Adrenal gland (tissue), 12 donors: ENCODE measurements around the gene ACADM. TPM values are rescaled to one million over a fixed set of nuclear protein-coding genes. Genes with fewer than 3 reads are reported as not detected.

Source experiments
- DNase-seq, 7 donors: peaks; one replicate each; pipeline ENCODE4 v3.0.0-alpha.2; 2019 to 2020
- H3K27ac ChIP-seq, 5 donors: fragments of 200-600 bp; sonication (generic) in 4 of 5; 1 replicate in 3 of 5; 2 replicates in 2 of 5; pipeline versions ENCODE4 v1.5.1 to v1.8.0; 2016 to 2020; ENCODE audit warnings: mild to moderate bottlenecking in 1 of 5
- H3K27me3 ChIP-seq: fragments of 200-600 bp; 2 replicates; pipeline ENCODE4 v1.8.0; 2021
- H3K36me3 ChIP-seq, 2 donors: fragments of 200-600 bp; replicated peaks in 1 of 2; 1 replicate in 1 of 2; 2 replicates in 1 of 2; pipeline versions ENCODE4 v1.5.1 to v1.8.0; 2018 to 2022
- H3K4me1 ChIP-seq, 2 donors: fragments of 200-600 bp; replicated peaks in 1 of 2; 1 replicate in 1 of 2; 2 replicates in 1 of 2; pipeline versions ENCODE4 v1.5.1 to v1.8.0; 2018 to 2021
- H3K4me3 ChIP-seq, 4 donors: fragments of 200-600 bp; sonication (generic) in 3 of 4; one replicate each; pipeline ENCODE4 v1.5.1; 2016 to 2018
- H3K9me3 ChIP-seq, 3 donors: fragments of 200-600 bp; sonication (generic) in 1 of 3; replicated peaks in 1 of 3; 1 replicate in 2 of 3; 2 replicates in 1 of 3; pipeline versions ENCODE4 v1.5.1 to v1.8.0; 2016 to 2021
- POLR2A ChIP-seq, 2 donors: fragments of 450-650 bp; IDR thresholded peaks; one replicate each; pipeline ENCODE4 v1.6.1; 2017; ENCODE audit warnings: antibody characterized with exemption in 2 of 2, mild to moderate bottlenecking in 2 of 2, moderate library complexity in 1 of 2
- WGBS, 4 donors: extraction: QIAGEN DNeasy Blood & Tissue Kit in 2 of 4; methylation state at CpG; one replicate each; pipeline versions ENCODE4 v1.1.5 to v1.1.7; 2013 to 2017; 5-methylcytosine and 5-hydroxymethylcytosine counted together
- intact Hi-C, 2 donors: fragments of 100-400 bp; cut with DNase I; formaldehyde crosslinking; loops; one replicate each; pipeline versions ENCODE4 v1.14.1 to v1.15.0; 2022 to 2023
- polyA plus RNA-seq, 3 donors: library from polyadenylated mRNA; stranded (reverse); fragments of 200-250 nt in 2 of 3; fragments of 350-450 nt in 1 of 3; fragmentation: Illumina TruSeq in 1 of 3; extraction: RNeasy Lipid Tissue Mini Kit (QIAGEN cat#74804) in 1 of 3; gene quantifications; one replicate each; pipeline ENCODE4 v1.2.3, GENCODE V29; 2013 to 2014
- total RNA-seq, 9 donors: library from RNA; depleted of rRNA in 4 of 9; stranded (reverse); fragments of >200 nt in 4 of 9; fragments of 120-200 nt in 1 of 9; fragmentation: NEBNext Ultra II Directional in 1 of 9; extraction: Animal tissue kit (Norgen Biotek cat#: 25700) in 1 of 9; gene quantifications; one replicate each; pipeline versions ENCODE4 v1.1.0 to v1.2.4, GENCODE V29; 2013 to 2023
- TF ChIP-seq, protein P1 (sequence below), 6 experiments: fragments of 450-650 bp in 4 of 6; fragments of 200-600 bp in 2 of 6; sonication (generic) in 1 of 6; IDR thresholded peaks; 1 replicate in 5 of 6; 2 replicates in 1 of 6; pipeline versions ENCODE4 v1.5.1 to v1.8.0; 2016 to 2021; ENCODE audit warnings: antibody characterized with exemption in 6 of 6, mild to moderate bottlenecking in 2 of 6, moderate library complexity in 1 of 6
- donor health status: healthy with polysubstance abuse.
- donor health status: Bipolar disorder and iron deficiency.
- donor health status: DM: yes; HTN: yes; CAD: no.
- donor health status: DM: no; HTN: no; CAD: no.
- donor health status: DM: no; HTN: no; CAD: no.
- donor health status: DM: yes; HTN: yes; CAD: no.

ACADM gene
- total and polyA plus RNA-seq, 12 donors: 23.1 to 208 (median 101) TPM

DNA sequence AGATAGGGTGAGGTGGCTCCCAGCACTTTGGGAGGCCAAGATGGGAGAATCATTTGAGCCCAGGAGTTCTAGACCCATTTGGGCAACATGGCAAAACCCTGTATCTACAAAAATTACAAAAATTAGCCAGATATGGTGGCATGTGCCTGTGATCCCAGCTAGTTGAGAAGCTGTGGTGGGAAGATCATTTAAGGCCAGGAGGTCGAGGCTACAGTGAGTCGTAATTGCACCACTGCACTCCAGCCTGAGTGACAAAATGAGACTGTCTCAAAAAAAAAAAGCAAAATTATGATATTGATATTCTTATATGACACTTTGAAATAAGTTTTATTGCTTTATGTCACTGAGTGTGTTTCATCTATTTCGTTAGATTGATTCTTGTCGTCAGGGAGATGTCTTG lies 7.4 kb downstream of the ACADM start:
- no peak for DNase-seq
- TF ChIP-seq POLR2A (IDR thresholded peaks at IDR 0.05): no peak
- no peaks in the 10 kb centered on the region for H3K27me3 ChIP-seq
- intact Hi-C loops: no loop called here
- H3K4me3 ChIP-seq: no peak overlapping the region
- H3K36me3 ChIP-seq: peaks cover 0 to 32% of the 10 kb centered on the region in 2 donors
- H3K27ac ChIP-seq: no peak overlapping the region
- H3K9me3 ChIP-seq: no peaks in the 10 kb centered on the region
- H3K4me1 ChIP-seq: peaks cover 0 to 1% of the 10 kb centered on the region in 2 donors
- WGBS, 4 donors: 80 to 89% (median 84%) methylated on average over 4 of the region's 4 CpGs

DNA sequence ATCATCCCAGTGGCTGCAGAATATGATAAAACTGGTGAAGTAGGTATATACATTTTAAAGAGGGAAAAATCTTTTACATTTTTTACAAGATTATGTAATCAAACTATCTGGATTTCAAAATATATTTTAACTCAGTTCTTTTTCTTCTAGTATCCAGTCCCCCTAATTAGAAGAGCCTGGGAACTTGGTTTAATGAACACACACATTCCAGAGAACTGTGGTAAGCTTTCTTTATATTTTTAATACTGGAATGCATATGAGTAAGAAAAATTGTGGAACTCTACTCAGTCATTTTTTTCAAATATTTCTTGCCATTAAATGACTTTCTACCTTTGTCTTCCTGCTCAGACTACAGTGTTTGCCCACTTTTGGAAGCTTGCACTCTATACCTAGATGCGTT lies 8.2 kb downstream of the ACADM start:
- Histone ChIP-seq H3K36me3 (peaks cover 0 to 39% of the 10 kb centered on the region in 2 donors), H3K27me3 (no peaks in the 10 kb centered on the region), H3K4me1 (no peaks in the 10 kb centered on the region), H3K27ac (no peak overlapping the region), H3K9me3 (no peaks in the 10 kb centered on the region), H3K4me3 (no peak overlapping the region)
- WGBS, 4 donors: 59 to 100% (median 96%) methylated on average over 1 of the region's 1 CpG
- intact Hi-C loops: no loop called here
- no peak for DNase-seq
- TF ChIP-seq, protein P1, sequence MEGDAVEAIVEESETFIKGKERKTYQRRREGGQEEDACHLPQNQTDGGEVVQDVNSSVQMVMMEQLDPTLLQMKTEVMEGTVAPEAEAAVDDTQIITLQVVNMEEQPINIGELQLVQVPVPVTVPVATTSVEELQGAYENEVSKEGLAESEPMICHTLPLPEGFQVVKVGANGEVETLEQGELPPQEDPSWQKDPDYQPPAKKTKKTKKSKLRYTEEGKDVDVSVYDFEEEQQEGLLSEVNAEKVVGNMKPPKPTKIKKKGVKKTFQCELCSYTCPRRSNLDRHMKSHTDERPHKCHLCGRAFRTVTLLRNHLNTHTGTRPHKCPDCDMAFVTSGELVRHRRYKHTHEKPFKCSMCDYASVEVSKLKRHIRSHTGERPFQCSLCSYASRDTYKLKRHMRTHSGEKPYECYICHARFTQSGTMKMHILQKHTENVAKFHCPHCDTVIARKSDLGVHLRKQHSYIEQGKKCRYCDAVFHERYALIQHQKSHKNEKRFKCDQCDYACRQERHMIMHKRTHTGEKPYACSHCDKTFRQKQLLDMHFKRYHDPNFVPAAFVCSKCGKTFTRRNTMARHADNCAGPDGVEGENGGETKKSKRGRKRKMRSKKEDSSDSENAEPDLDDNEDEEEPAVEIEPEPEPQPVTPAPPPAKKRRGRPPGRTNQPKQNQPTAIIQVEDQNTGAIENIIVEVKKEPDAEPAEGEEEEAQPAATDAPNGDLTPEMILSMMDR (IDR thresholded peaks at IDR 0.05): no peak
- no peak for TF ChIP-seq POLR2A (IDR thresholded peaks at IDR 0.05)

DNA sequence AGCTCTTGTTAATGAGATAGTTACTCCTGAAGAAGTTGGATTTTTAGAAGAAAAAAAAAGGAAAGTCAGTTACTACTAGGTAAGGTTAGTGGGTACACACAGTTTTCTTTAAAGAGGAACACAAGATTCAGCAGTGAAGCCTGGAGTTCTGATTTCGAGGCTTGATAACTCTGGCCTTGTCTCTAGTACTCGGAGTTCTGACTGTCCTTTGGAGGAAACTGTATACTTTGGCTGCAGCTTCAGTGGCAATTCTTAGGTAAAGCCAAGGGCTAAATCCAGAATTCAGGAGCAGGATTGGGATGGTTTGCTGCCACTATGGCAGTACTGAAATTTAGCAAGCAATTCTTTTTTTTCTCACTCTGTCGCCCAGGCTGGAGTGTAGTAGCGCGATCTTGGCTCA lies 9.2 kb downstream of the ACADM start:
- DNase-seq: no peak

DNA sequence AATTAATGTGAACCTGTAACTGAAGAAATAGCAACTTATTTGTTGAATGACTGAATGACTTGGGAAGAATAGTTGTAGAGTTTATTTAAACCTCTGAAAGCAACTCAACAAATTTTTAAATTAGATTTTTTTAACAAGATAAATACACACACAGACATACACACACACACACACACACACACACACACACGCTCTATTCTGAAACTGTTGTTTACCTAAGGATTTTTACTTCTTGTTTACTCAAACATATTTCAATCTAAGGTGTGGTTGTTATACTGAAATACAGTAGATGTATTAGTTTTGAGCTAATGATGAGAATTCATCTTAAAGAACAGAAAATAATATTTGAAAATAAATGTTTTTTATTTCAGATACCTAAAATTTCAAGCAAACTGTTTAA lies 11.5 kb downstream of the ACADM start:
- no peak overlapping the region for H3K4me3 ChIP-seq
- no peaks in the 10 kb centered on the region for H3K27me3 ChIP-seq
- TF ChIP-seq POLR2A (IDR thresholded peaks at IDR 0.05): no peak
- TF ChIP-seq, protein P1 (IDR thresholded peaks at IDR 0.05): no peak
- no peaks in the 10 kb centered on the region for H3K9me3 ChIP-seq
- no peak overlapping the region for H3K27ac ChIP-seq
- H3K36me3 ChIP-seq: peaks cover 0 to 68% of the 10 kb centered on the region in 2 donors
- intact Hi-C loops: no loop called here
- no peak for DNase-seq
- H3K4me1 ChIP-seq: no peaks in the 10 kb centered on the region
- 76 to 85% (median 83%) methylated on average over 1 of the region's 1 CpG for WGBS, 4 donors

More for the DNA sequence above, 9.2 kb downstream of the ACADM start:
- Histone ChIP-seq H3K36me3 (peaks cover 0 to 46% of the 10 kb centered on the region in 2 donors), H3K27ac (no peak overlapping the region), H3K9me3 (no peaks in the 10 kb centered on the region), H3K27me3 (no peaks in the 10 kb centered on the region), H3K4me3 (no peak overlapping the region), H3K4me1 (no peaks in the 10 kb centered on the region)
- intact Hi-C loops: no loop called here
- no peak for TF ChIP-seq POLR2A (IDR thresholded peaks at IDR 0.05)
- TF ChIP-seq, protein P1 (IDR thresholded peaks at IDR 0.05): no peak
- 86 to 92% (median 89%) methylated on average over 5 of the region's 5 CpGs for WGBS, 4 donors

DNA sequence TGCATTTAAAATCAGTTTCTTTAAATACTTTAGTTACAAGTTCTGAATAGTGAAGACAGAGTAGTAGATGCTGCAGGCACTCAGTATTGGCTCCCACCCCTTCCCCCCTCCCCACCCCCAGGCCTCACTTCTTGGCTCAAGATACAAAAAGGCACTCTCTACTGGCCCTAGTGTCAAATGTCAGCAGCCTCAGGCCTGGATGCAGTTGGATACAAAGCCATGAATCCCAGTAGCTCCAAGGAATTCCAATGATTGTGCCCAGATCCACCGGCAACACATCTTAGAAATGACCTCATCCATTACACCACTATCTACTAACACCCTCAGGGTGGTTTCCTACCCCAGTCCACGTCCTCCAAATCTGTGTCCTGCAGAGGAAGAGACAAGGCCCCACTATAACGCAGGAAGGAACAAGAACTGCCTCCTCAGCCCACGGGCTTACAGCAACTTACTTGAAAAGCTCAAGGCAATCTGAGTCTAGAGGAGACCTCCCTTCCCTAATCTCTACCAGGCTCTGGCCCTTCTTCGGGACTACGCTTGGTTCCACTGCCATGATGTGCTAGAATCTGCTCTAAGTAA lies 17.6 kb downstream of the ACADM start:
- Histone ChIP-seq H3K4me1 (no peaks in the 10 kb centered on the region), H3K9me3 (no peaks in the 10 kb centered on the region), H3K36me3 (peaks cover 0 to 68% of the 10 kb centered on the region in 2 donors), H3K4me3 (no peak overlapping the region), H3K27me3 (no peaks in the 10 kb centered on the region), H3K27ac (no peak overlapping the region)
- intact Hi-C loops: no loop called here
- TF ChIP-seq, protein P1 (IDR thresholded peaks at IDR 0.05): no peak
- TF ChIP-seq POLR2A (IDR thresholded peaks at IDR 0.05): no peak
- 89 to 94% (median 91%) methylated on average over 6 of the region's 6 CpGs for WGBS, 4 donors
- no peak for DNase-seq
